ENCODE results near the gene EED.

DNA sequence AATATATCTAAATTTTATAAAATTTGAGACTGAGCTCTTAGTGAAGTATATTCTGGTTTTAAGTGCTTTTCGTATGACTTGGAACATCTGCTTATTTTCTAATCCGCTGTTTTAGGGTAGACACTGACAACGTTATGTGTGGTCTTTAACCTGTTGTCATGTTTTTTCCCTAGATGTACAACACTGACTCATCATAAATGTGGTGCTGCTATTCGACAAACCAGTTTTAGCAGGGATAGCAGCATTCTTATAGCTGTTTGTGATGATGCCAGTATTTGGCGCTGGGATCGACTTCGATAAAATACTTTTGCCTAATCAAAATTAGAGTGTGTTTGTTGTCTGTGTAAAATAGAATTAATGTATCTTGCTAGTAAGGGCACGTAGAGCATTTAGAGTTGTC is 33.7 kb downstream of the EED start:
- TF ChIP-seq, protein P1, sequence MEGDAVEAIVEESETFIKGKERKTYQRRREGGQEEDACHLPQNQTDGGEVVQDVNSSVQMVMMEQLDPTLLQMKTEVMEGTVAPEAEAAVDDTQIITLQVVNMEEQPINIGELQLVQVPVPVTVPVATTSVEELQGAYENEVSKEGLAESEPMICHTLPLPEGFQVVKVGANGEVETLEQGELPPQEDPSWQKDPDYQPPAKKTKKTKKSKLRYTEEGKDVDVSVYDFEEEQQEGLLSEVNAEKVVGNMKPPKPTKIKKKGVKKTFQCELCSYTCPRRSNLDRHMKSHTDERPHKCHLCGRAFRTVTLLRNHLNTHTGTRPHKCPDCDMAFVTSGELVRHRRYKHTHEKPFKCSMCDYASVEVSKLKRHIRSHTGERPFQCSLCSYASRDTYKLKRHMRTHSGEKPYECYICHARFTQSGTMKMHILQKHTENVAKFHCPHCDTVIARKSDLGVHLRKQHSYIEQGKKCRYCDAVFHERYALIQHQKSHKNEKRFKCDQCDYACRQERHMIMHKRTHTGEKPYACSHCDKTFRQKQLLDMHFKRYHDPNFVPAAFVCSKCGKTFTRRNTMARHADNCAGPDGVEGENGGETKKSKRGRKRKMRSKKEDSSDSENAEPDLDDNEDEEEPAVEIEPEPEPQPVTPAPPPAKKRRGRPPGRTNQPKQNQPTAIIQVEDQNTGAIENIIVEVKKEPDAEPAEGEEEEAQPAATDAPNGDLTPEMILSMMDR (IDR thresholded peaks at IDR 0.05; ENCODE audit: poor library complexity) = no peak
- TF ChIP-seq EZH2phosphoT487 (IDR thresholded peaks at IDR 0.05; ENCODE audit: low read depth, severe bottlenecking, unreplicated experiment) (no peak), EZH2 (IDR thresholded peaks at IDR 0.05; ENCODE audit: borderline replicate concordance) (no peak)

Measured in hepatocyte (in vitro differentiated cells).